HEK293 (cell line): ENCODE data around the gene ADK.

Source experiments
- CTCF ChIA-PET: fragments of 350-600 bp; formaldehyde crosslinking; extraction: SDS; loops from one replicate; lab custom pipeline; 2021; ENCODE audit warnings: antibody characterized with exemption; lab: Yijun Ruan, JAX
- POLR2A ChIA-PET: fragments of 300-600 bp; formaldehyde crosslinking; extraction: SDS; loops from one replicate; lab custom pipeline; 2020; ENCODE audit warnings: antibody characterized with exemption, inconsistent platforms; lab: Yijun Ruan, JAX
- H3K27ac ChIP-seq: fragments of 200-500 bp; sonication (Bioruptor generic); 2 replicates; pipeline ENCODE4 v1.5.1; 2014; ENCODE audit warnings: low read depth, low read length, control low read depth, inconsistent platforms; ENCODE audit errors: extremely low read depth
- H3K36me3 ChIP-seq, 2 experiments: fragments of 200-500 bp in 1 of 2; sonication (Bioruptor generic) in 1 of 2; 1 replicate in 1 of 2; 2 replicates in 1 of 2; pipeline ENCODE4 v1.5.1; 2014 to 2017; ENCODE audit warnings: inconsistent platforms in 2 of 2, low read length in 2 of 2; ENCODE audit not compliant: control insufficient read depth in 2 of 2, insufficient read depth in 1 of 2
- H3K4me1 ChIP-seq: fragments of 200-500 bp; sonication (Bioruptor generic); 2 replicates; pipeline ENCODE4 v1.5.1; 2014; ENCODE audit warnings: mild to moderate bottlenecking, low read length, inconsistent platforms; ENCODE audit not compliant: control insufficient read depth, insufficient read depth
- H3K4me3 ChIP-seq: 2 replicates; pipeline ENCODE4 v1.5.1; 2011; ENCODE audit warnings: low read depth, mild to moderate bottlenecking, control low read depth, low read length, moderate library complexity
- H3K9me3 ChIP-seq: fragments of 200-500 bp; sonication (Bioruptor generic); 2 replicates; pipeline ENCODE4 v1.5.1; 2014; ENCODE audit warnings: low read depth, low read length, inconsistent platforms; ENCODE audit not compliant: control insufficient read depth, insufficient read depth
- HOXC10 ChIP-seq: sonication (generic); formaldehyde crosslinking; IDR thresholded peaks from 2 replicates; pipeline ENCODE4 v1.8.1; 2023; ENCODE audit warnings: mild to moderate bottlenecking, missing genetic modification reagents
- HOXD13 ChIP-seq: sonication (generic); formaldehyde crosslinking; IDR thresholded peaks from 2 replicates; pipeline ENCODE4 v1.8.0; 2022; ENCODE audit warnings: missing genetic modification reagents, borderline replicate concordance
- MEIS1 ChIP-seq: sonication (generic); formaldehyde crosslinking; IDR thresholded peaks from 2 replicates; pipeline ENCODE4 v1.8.1; 2022; ENCODE audit warnings: missing genetic modification reagents, mild to moderate bottlenecking, borderline replicate concordance
- REPIN1 ChIP-seq: fragments of 450-650 bp; formaldehyde crosslinking; IDR thresholded peaks from 2 replicates; pipeline ENCODE4 v1.5.1; 2017; ENCODE audit warnings: missing biosample characterization, missing genetic modification characterization, low read depth
- SALL2 ChIP-seq: fragments of 450-650 bp; formaldehyde crosslinking; IDR thresholded peaks from 2 replicates; pipeline ENCODE4 v1.5.0; 2017; ENCODE audit warnings: missing biosample characterization, mild to moderate bottlenecking, missing genetic modification characterization, borderline replicate concordance
- YY2 ChIP-seq: fragments of 450-650 bp; formaldehyde crosslinking; IDR thresholded peaks from 2 replicates; pipeline ENCODE4 v1.5.1; 2016; ENCODE audit warnings: missing biosample characterization, missing genetic modification characterization
- ZBTB17 ChIP-seq: fragments of 450-650 bp; formaldehyde crosslinking; IDR thresholded peaks from 2 replicates; pipeline ENCODE4 v1.5.1; 2016; ENCODE audit warnings: missing biosample characterization, missing genetic modification characterization
- ZNF157 ChIP-seq: fragments of 450-650 bp; formaldehyde crosslinking; IDR thresholded peaks from 2 replicates; pipeline ENCODE4 v1.5.1; 2016; ENCODE audit warnings: missing biosample characterization, missing genetic modification characterization
- ZNF19 ChIP-seq: fragments of 450-650 bp; formaldehyde crosslinking; IDR thresholded peaks from 2 replicates; pipeline ENCODE4; 2016; ENCODE audit warnings: missing biosample characterization, missing genetic modification characterization, low read depth
- ZNF202 ChIP-seq: fragments of 450-650 bp; formaldehyde crosslinking; IDR thresholded peaks from 2 replicates; pipeline ENCODE4 v1.5.1; 2016; ENCODE audit warnings: missing biosample characterization, missing genetic modification characterization, borderline replicate concordance
- ZNF24 ChIP-seq: fragments of 450-650 bp; formaldehyde crosslinking; IDR thresholded peaks from 2 replicates; pipeline ENCODE4 v1.5.1; 2016; ENCODE audit warnings: missing biosample characterization, missing genetic modification characterization
- ZNF324 ChIP-seq: fragments of 450-650 bp; formaldehyde crosslinking; IDR thresholded peaks from 2 replicates; pipeline ENCODE4 v1.5.1; 2016; ENCODE audit warnings: missing biosample characterization, missing genetic modification characterization
- ZNF354C ChIP-seq: fragments of 450-650 bp; formaldehyde crosslinking; IDR thresholded peaks from 2 replicates; pipeline ENCODE4 v1.5.1; 2016; ENCODE audit warnings: missing biosample characterization, missing genetic modification characterization, low read depth, borderline replicate concordance
- ZNF433 ChIP-seq: fragments of 450-650 bp; formaldehyde crosslinking; IDR thresholded peaks from 2 replicates; pipeline ENCODE4 v1.5.1; 2016; ENCODE audit warnings: missing biosample characterization, missing genetic modification characterization, low read depth
- ZNF510 ChIP-seq: fragments of 450-650 bp; formaldehyde crosslinking; IDR thresholded peaks from 2 replicates; pipeline ENCODE4 v1.5.1; 2018; ENCODE audit warnings: mild to moderate bottlenecking, missing genetic modification characterization, missing biosample characterization; ENCODE audit not compliant: insufficient replicate concordance
- ZNF585B ChIP-seq: fragments of 450-650 bp; formaldehyde crosslinking; IDR thresholded peaks from 2 replicates; pipeline ENCODE4 v1.5.1; 2016; ENCODE audit warnings: missing biosample characterization, missing genetic modification characterization
- ZNF629 ChIP-seq: fragments of 450-650 bp; formaldehyde crosslinking; IDR thresholded peaks from 2 replicates; pipeline ENCODE4 v1.5.1; 2017; ENCODE audit warnings: missing biosample characterization, missing genetic modification characterization
- ZNF76 ChIP-seq: fragments of 450-650 bp; formaldehyde crosslinking; IDR thresholded peaks from 2 replicates; pipeline ENCODE4; 2016; ENCODE audit warnings: low read depth, missing biosample characterization, missing genetic modification characterization, borderline replicate concordance
- ZSCAN23 ChIP-seq: fragments of 450-650 bp; formaldehyde crosslinking; IDR thresholded peaks from 2 replicates; pipeline ENCODE4 v1.5.1; 2016; ENCODE audit warnings: missing biosample characterization, missing genetic modification characterization
- TF ChIP-seq, protein P1 (sequence below): fragments of 450-650 bp; formaldehyde crosslinking; optimal IDR thresholded peaks from 2 replicates; pipeline ENCODE3; 2016; ENCODE audit warnings: missing biosample characterization, mild to moderate bottlenecking, missing genetic modification characterization
- TF ChIP-seq, protein P2 (sequence below): fragments of 450-650 bp; formaldehyde crosslinking; IDR thresholded peaks from 2 replicates; pipeline ENCODE4 v1.5.1; 2016; ENCODE audit warnings: missing biosample characterization, missing genetic modification characterization
- TF ChIP-seq, protein P3 (sequence below): fragments of 450-650 bp; formaldehyde crosslinking; IDR thresholded peaks from 2 replicates; pipeline ENCODE4 v1.5.1; 2016; ENCODE audit warnings: missing biosample characterization, missing genetic modification characterization
- TF ChIP-seq, protein P4 (sequence below): fragments of 450-650 bp; formaldehyde crosslinking; conservative IDR thresholded peaks from 2 replicates; pipeline ENCODE4 v1.5.1; 2016; ENCODE audit warnings: low read depth, missing biosample characterization, missing genetic modification characterization
- TF ChIP-seq, protein P5 (sequence below): fragments of 450-650 bp; IDR thresholded peaks from 2 replicates; pipeline ENCODE4 v1.5.1; 2018; ENCODE audit warnings: missing biosample characterization, mild to moderate bottlenecking, missing genetic modification characterization
- TF ChIP-seq, protein P6 (sequence below): fragments of 450-650 bp; formaldehyde crosslinking; IDR thresholded peaks from 2 replicates; pipeline ENCODE4 v1.5.1; 2016; ENCODE audit warnings: missing biosample characterization, missing genetic modification characterization

ADK gene

DNA sequence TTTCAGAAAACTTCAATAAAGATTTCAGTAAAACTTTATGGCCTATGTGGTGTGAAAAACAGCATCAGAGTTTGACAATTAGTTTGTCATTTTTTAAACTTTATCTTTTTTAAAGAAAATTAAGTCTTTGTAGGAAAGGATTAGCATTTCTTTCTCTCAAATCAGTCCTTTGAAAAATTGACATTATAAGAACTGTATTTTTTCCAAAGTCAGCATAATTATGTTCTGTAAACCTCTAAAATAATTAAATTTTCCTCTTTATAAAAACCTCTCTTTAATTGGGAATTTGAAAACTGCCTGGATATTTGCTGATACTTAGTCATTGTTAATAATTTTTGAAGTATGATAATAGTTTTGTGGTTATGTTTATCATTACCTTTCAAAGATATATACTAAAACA, 448.7 kb downstream of the ADK start:
- Histone ChIP-seq H3K4me3 (no peak overlapping the region), H3K9me3 (no peaks in the 10 kb centered on the region), H3K27ac (no peak overlapping the region), H3K36me3 (no peaks in the 10 kb centered on the region; a peak in 2 of 3 replicates), H3K4me1 (no peaks in the 10 kb centered on the region)
- ChIA-PET CTCF (no interaction called here), POLR2A (no interaction called here)
- TF ChIP-seq MEIS1 (CRISPR knock-in tag), result no peak
- no peak for TF ChIP-seq HOXC10 (CRISPR knock-in tag)
- no peak for TF ChIP-seq ZSCAN23
- no peak for TF ChIP-seq ZNF76 (tag by site-specific recombination)
- TF ChIP-seq, protein P1, sequence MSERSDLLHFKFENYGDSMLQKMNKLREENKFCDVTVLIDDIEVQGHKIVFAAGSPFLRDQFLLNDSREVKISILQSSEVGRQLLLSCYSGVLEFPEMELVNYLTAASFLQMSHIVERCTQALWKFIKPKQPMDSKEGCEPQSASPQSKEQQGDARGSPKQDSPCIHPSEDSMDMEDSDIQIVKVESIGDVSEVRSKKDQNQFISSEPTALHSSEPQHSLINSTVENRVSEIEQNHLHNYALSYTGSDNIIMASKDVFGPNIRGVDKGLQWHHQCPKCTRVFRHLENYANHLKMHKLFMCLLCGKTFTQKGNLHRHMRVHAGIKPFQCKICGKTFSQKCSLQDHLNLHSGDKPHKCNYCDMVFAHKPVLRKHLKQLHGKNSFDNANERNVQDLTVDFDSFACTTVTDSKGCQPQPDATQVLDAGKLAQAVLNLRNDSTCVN, result no peak
- no peak for TF ChIP-seq ZNF202 (tag by site-specific recombination)
- TF ChIP-seq ZNF354C, result no peak
- no peak for TF ChIP-seq REPIN1 (tag by site-specific recombination)
- no peak for TF ChIP-seq ZNF24 (tag by site-specific recombination)
- TF ChIP-seq ZBTB17 (tag by site-specific recombination), result no peak
- TF ChIP-seq, protein P2, sequence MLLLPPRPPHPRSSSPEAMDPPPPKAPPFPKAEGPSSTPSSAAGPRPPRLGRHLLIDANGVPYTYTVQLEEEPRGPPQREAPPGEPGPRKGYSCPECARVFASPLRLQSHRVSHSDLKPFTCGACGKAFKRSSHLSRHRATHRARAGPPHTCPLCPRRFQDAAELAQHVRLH, result no peak
- no peak for TF ChIP-seq SALL2
- no peak for TF ChIP-seq YY2 (tag by site-specific recombination)
- TF ChIP-seq, protein P3, sequence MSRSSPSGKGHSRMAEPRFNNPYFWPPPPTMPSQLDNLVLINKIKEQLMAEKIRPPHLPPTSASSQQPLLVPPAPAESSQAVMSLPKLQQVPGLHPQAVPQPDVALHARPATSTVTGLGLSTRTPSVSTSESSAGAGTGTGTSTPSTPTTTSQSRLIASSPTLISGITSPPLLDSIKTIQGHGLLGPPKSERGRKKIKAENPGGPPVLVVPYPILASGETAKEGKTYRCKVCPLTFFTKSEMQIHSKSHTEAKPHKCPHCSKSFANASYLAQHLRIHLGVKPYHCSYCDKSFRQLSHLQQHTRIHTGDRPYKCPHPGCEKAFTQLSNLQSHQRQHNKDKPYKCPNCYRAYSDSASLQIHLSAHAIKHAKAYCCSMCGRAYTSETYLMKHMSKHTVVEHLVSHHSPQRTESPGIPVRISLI (tag by site-specific recombination), result no peak
- no peak for TF ChIP-seq ZNF510 (tag by site-specific recombination)
- TF ChIP-seq ZNF324 (tag by site-specific recombination), result no peak
- TF ChIP-seq ZNF19 (tag by site-specific recombination), result no peak

DNA sequence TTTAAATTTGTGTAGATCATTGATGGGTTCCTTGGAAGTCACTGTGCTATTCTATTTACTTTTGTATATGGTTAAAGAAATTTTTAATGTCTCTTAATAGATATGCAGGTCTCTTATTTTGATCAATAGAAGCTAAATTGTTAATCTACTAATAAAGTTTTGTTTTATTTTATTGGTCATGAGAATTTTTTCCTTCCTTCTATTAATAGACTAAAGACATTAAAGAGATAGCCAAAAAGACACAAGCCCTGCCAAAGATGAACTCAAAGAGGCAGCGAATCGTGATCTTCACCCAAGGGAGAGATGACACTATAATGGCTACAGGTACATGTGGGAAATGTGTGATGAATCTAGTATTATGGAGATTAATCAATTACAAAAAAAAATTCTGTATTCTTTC, 449.1 kb downstream of the ADK start:
- ChIA-PET CTCF (no interaction called here), POLR2A (no interaction called here)
- H3K4me1 ChIP-seq, result no peaks in the 10 kb centered on the region
- H3K36me3 ChIP-seq, result no peaks in the 10 kb centered on the region; a peak in 2 of 3 replicates
- TF ChIP-seq ZNF433 (tag by site-specific recombination) (no peak), ZNF324 (tag by site-specific recombination) (no peak), ZNF157 (tag by site-specific recombination) (no peak), ZNF585B (tag by site-specific recombination) (no peak), HOXD13 (CRISPR knock-in tag) (no peak), ZNF629 (tag by site-specific recombination) (no peak)
- TF ChIP-seq, protein P4, sequence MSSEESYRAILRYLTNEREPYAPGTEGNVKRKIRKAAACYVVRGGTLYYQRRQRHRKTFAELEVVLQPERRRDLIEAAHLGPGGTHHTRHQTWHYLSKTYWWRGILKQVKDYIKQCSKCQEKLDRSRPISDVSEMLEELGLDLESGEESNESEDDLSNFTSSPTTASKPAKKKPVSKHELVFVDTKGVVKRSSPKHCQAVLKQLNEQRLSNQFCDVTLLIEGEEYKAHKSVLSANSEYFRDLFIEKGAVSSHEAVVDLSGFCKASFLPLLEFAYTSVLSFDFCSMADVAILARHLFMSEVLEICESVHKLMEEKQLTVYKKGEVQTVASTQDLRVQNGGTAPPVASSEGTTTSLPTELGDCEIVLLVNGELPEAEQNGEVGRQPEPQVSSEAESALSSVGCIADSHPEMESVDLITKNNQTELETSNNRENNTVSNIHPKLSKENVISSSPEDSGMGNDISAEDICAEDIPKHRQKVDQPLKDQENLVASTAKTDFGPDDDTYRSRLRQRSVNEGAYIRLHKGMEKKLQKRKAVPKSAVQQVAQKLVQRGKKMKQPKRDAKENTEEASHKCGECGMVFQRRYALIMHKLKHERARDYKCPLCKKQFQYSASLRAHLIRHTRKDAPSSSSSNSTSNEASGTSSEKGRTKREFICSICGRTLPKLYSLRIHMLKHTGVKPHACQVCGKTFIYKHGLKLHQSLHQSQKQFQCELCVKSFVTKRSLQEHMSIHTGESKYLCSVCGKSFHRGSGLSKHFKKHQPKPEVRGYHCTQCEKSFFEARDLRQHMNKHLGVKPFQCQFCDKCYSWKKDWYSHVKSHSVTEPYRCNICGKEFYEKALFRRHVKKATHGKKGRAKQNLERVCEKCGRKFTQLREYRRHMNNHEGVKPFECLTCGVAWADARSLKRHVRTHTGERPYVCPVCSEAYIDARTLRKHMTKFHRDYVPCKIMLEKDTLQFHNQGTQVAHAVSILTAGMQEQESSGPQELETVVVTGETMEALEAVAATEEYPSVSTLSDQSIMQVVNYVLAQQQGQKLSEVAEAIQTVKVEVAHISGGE, result no peak
- TF ChIP-seq, protein P5, sequence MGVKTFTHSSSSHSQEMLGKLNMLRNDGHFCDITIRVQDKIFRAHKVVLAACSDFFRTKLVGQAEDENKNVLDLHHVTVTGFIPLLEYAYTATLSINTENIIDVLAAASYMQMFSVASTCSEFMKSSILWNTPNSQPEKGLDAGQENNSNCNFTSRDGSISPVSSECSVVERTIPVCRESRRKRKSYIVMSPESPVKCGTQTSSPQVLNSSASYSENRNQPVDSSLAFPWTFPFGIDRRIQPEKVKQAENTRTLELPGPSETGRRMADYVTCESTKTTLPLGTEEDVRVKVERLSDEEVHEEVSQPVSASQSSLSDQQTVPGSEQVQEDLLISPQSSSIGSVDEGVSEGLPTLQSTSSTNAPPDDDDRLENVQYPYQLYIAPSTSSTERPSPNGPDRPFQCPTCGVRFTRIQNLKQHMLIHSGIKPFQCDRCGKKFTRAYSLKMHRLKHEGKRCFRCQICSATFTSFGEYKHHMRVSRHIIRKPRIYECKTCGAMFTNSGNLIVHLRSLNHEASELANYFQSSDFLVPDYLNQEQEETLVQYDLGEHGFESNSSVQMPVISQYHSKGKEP, result no peak
- TF ChIP-seq, protein P6, sequence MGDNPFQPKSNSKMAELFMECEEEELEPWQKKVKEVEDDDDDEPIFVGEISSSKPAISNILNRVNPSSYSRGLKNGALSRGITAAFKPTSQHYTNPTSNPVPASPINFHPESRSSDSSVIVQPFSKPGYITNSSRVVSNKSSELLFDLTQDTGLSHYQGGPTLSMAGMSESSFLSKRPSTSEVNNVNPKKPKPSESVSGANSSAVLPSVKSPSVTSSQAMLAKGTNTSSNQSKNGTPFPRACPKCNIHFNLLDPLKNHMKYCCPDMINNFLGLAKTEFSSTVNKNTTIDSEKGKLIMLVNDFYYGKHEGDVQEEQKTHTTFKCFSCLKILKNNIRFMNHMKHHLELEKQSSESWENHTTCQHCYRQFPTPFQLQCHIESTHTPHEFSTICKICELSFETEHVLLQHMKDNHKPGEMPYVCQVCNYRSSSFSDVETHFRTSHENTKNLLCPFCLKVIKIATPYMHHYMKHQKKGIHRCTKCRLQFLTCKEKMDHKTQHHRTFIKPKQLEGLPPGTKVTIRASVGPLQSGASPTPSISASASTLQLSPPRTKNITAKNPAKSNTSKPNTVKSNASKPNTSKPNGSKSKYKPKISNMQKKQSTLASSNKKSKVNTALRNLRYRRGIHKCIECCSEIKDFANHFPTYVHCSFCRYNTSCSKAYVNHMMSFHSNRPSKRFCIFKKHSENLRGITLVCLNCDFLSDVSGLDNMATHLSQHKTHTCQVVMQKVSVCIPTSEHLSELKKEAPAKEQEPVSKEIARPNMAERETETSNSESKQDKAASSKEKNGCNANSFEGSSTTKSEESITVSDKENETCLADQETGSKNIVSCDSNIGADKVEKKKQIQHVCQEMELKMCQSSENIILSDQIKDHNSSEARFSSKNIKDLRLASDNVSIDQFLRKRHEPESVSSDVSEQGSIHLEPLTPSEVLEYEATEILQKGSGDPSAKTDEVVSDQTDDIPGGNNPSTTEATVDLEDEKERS (tag by site-specific recombination), result no peak
- H3K9me3 ChIP-seq, result no peaks in the 10 kb centered on the region
- no peak overlapping the region for H3K27ac ChIP-seq
- no peak overlapping the region for H3K4me3 ChIP-seq
